Measurements from ENCODE around the gene CCDC69.

Gene CCDC69

DNA sequence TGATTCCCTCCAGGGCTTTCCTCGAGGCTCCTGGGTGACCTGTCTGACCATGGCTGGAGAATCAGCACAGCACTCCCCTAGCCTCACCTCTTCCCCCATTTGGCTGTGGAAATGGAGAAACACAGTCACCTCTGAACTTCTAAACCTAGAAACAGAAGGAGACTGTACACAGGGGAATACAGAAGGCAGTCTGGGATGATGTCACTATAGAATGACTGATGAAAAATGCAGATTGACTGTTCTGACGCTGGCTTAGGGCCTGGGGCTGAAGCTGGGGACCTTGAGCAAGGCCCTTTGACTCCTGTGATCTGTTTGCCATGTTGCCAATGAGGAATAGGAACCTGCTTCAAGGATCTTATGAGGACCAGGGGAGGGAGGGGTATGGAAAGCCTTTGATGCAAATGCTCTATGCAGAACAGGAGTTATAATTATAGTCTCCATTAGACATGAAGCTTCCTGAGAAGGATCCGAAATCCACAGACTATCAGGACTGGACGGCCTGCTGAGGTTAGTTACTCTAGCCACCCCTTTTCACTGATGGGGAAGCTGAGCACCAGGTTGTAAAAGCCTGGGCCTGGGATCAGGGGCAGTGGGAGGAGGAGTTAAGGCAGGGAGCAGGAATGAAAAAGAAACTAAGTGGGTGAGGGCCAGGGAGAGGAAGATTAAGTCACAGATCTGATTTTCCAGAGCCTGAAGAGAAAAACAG lies 41.9 kb downstream of the CCDC69 start:
- no peak for TF ChIP-seq GATA2 (IDR thresholded peaks at IDR 0.05; ENCODE audit: low read depth, low read length)
- TF ChIP-seq GATA3 (IDR thresholded peaks at IDR 0.05; ENCODE audit: low read depth, low read length) = no peak

DNA sequence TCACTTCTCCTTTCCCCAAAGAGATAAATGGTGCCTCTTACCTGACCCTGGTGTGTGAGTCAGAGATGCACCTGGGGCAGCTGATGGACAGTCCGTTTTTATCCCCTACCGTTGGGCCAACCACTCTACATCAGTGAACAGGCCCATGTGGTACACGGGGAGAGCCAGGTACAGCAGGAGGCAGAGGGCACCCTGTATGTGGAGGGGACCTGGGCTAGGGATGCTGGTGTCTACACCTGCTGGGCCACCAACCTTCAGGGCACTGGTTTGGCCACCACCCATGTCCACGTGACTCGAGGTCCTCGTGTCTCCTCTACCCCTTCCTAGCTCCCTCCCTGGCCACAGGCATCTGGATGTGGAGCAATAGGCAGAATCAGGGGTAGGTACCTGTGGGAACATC lies 43.6 kb downstream of the CCDC69 start:
- TF ChIP-seq GATA3 (IDR thresholded peaks at IDR 0.05; ENCODE audit: low read depth, low read length) (no peak), GATA2 (IDR thresholded peaks at IDR 0.05; ENCODE audit: low read depth, low read length) (no peak)

DNA sequence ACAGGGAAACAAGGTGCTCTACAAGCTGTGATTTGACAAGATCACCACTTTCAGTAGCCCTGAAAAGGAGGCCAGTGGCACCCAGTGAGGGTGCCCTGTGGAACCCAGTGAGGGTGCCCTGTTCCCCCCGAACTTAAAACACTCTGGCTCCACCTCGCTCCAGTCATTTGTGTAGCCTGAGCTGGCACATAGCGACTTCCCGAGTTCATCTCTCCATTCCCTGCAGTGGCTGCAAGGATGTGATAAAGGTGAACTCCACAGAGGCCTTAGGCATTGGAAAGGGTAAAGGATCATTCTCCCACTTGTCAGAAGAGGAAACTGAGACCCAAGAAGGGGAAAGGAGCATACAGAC lies 44.4 kb downstream of the CCDC69 start:
- no peak for TF ChIP-seq GATA3 (IDR thresholded peaks at IDR 0.05; ENCODE audit: low read depth, low read length)

GRCh38 chr5:151178777-151179488 lies 45.0 kb downstream of the CCDC69 start:
- no peak for TF ChIP-seq GATA2 (IDR thresholded peaks at IDR 0.05; ENCODE audit: low read depth, low read length)
- no peak for TF ChIP-seq GATA3 (IDR thresholded peaks at IDR 0.05; ENCODE audit: low read depth, low read length)

DNA sequence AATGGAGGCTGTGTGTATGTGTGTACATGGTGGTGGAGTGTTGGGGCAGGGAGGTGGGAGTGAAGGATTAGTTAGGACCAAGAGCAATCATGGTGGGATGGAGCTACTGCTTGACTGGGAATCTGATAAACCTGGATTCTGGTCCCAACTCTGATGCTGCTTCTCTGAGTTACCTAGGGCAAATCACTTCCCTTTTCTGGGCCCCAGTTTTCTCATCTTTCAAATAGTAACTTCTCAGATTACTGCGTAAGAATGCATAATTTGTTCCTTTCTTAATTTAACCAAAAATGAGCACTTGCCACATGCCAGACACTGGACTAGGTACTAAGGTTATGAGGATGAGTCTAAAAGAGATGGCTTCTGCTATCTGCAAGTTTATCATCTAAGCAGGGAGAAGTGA lies 45.5 kb downstream of the CCDC69 start:
- TF ChIP-seq GATA3 (IDR thresholded peaks at IDR 0.05; ENCODE audit: low read depth, low read length) = no peak
- TF ChIP-seq GATA2 (IDR thresholded peaks at IDR 0.05; ENCODE audit: low read depth, low read length) = no peak

DNA sequence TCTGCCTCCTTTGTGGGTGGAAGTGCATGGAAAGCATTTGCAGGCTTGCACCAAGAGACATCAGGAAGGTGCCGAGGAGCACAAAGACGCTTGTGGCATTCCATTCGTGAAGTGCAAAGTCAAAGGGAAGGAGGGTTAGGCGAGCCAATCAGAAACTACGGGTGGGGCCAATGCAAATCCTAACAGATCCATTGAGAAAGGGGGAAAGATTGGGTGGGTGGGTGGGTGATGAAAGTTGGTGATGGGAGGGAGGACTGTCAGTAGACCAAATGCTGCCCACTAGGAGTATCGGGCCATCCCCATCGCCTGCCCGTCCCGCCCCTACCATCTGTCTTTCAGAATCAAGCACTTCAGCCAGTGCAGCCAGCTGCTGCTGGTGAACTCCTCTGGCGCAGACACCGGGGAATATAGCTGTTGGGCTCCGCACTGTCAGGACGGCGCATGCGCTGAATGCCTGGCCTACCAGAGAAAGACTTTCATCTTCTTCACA lies 49.2 kb downstream of the CCDC69 start:
- TF ChIP-seq GATA2 (IDR thresholded peaks at IDR 0.05; ENCODE audit: low read depth, low read length) (no peak), GATA3 (IDR thresholded peaks at IDR 0.05; ENCODE audit: low read depth, low read length) (no peak)

- TF ChIP-seq GATA2 (IDR thresholded peaks at IDR 0.05; ENCODE audit: low read depth, low read length) (no peak), GATA3 (IDR thresholded peaks at IDR 0.05; ENCODE audit: low read depth, low read length) (no peak)
Measured at GRCh38 chr5:151173711-151174611, 49.9 kb downstream of the CCDC69 start.

- no peak for TF ChIP-seq GATA2 (IDR thresholded peaks at IDR 0.05; ENCODE audit: low read depth, low read length)
- no peak for TF ChIP-seq GATA3 (IDR thresholded peaks at IDR 0.05; ENCODE audit: low read depth, low read length)
Measured at GRCh38 chr5:151171529-151171928, 52.4 kb downstream of the CCDC69 start.

GRCh38 chr5:151168602-151169344 lies 55.1 kb downstream of the CCDC69 start:
- TF ChIP-seq GATA3 (IDR thresholded peaks at IDR 0.05; ENCODE audit: low read depth, low read length) = no peak
- TF ChIP-seq GATA2 (IDR thresholded peaks at IDR 0.05; ENCODE audit: low read depth, low read length) = no peak

DNA sequence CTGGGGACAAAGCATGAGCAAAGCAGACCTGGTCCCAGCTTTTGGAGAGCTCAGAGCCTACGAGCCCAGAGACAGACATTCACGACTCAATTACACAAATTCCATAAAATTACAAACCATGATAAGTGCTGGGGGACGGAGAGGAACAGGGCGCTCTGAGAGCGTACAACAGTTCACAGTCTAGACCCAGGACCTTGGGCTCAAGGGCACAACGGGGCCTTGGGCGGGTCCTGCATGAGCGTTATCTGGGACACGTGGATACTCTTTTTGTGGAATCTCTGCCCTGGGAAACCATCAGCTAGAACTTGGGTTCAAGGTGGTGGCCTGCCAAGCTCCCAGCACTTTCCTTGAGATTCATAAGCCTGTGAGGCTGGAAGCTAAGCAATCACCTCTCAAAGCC lies 56.9 kb downstream of the CCDC69 start:
- TF ChIP-seq GATA3 (IDR thresholded peaks at IDR 0.05; ENCODE audit: low read depth, low read length) = no peak
- no peak for TF ChIP-seq GATA2 (IDR thresholded peaks at IDR 0.05; ENCODE audit: low read depth, low read length)

DNA sequence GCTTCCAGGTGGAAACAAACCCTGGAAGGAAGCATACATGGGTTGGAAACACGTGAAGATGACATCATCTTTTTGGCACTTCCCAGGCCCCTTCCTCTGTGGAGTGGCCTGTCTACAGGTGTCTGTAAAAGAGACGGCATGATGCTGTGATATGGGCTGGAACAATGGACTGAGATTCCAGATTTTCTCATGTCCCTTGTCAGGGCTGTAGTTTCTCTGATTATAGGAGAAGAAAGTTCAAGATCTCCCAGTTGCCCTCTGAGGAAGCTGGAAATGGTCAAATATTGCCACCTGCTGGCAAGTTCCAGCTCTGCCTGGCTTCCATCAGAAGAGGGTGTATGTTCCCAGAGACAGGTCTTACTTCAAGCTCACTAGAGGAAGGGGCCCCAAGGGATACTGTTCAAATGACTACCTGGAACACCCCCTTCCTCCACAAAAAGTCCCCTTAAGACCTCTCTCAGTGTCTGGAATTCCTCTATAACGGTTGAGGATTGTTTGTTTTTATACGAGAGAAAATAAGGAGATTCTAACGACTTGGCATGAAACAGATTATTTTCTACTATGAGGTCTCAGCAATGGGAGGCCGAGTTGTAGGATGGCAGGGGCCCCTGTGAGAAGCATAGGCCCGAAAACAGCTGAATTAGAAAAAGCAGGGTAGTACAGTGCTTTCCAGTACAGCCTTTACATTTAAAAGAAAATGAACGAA lies 59.1 kb downstream of the CCDC69 start:
- no peak for TF ChIP-seq GATA2 (IDR thresholded peaks at IDR 0.05; ENCODE audit: low read depth, low read length)
- no peak for TF ChIP-seq GATA3 (IDR thresholded peaks at IDR 0.05; ENCODE audit: low read depth, low read length)

DNA sequence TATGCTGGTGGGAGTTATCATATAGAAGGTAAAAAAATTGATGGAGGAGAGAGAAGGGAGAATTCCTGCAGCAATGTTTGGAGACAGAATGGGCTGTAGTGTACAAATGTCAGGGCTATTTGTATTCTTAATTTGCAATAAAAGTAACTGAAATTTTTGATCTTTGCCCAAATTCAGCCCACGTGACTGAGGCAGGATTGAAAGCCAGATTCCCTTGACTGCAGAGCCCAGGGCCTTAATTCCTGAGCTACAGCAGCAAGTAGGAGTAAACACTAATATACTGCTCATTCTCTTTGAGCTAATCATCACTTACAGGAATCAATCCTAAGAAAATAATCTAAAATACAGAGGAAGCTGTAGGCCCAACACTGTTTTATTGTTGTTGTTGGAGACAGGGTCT lies 61.1 kb downstream of the CCDC69 start:
- TF ChIP-seq GATA2 (IDR thresholded peaks at IDR 0.05; ENCODE audit: low read depth, low read length) (no peak), GATA3 (IDR thresholded peaks at IDR 0.05; ENCODE audit: low read depth, low read length) (no peak)
